ENCODE data around the gene DDX56. TPM values are rescaled to one million over a fixed set of nuclear protein-coding genes. Genes with fewer than 3 reads are reported as not detected.

DDX56 gene
- total RNA-seq, 1 donor from 2014 or later, result 75.6 TPM

GRCh38 chr7:44576228-44576627, 2.5 kb upstream of the DDX56 start:
- no peak for TF ChIP-seq EZH2 (IDR thresholded peaks at IDR 0.05; ENCODE audit: insufficient read depth, low read length)
- no peak for TF ChIP-seq CTCF (IDR thresholded peaks at IDR 0.05; ENCODE audit: insufficient read depth, low read depth, low read length)
- peaks cover 20% of the 10 kb centered on the region for H3K36me3 Mint-ChIP-seq (ENCODE audit: low read depth, unreplicated experiment)
- no peaks in the 10 kb centered on the region for H3K27me3 Mint-ChIP-seq (ENCODE audit: low read depth, unreplicated experiment)
- Histone ChIP-seq H3K4me1 (ENCODE audit: insufficient read depth, low read length) (peaks cover 25% of the 10 kb centered on the region), H3K4me3 (ENCODE audit: insufficient read depth, low read depth, low read length) (no peak overlapping the region), H3K4me2 (ENCODE audit: low read length) (no peak overlapping the region), H4K20me1 (ENCODE audit: insufficient read depth, low read length) (peaks cover 27% of the 10 kb centered on the region), H3K79me2 (ENCODE audit: insufficient read depth, low read length) (peaks cover 74% of the 10 kb centered on the region), H3K9me3 (ENCODE audit: insufficient read depth, low read depth, low read length) (no peaks in the 10 kb centered on the region), H2AFZ (ENCODE audit: low read depth, low read length) (no peak overlapping the region), H3K27me3 (ENCODE audit: insufficient read depth, low read length) (no peaks in the 10 kb centered on the region), H3K9ac (ENCODE audit: low read length) (no peak overlapping the region), H3K27ac (ENCODE audit: low read depth, low read length) (no peak overlapping the region), H3K36me3 (ENCODE audit: insufficient read depth, low read length) (peaks cover 41% of the 10 kb centered on the region)
- peaks cover 36% of the 10 kb centered on the region for H3K4me1 Mint-ChIP-seq (ENCODE audit: low read depth, unreplicated experiment)
- peak overlapping the region; percentile 6 for H3K4me3 Mint-ChIP-seq (ENCODE audit: unreplicated experiment)
- no peaks in the 10 kb centered on the region for H3K9me3 Mint-ChIP-seq (ENCODE audit: unreplicated experiment)
- FAIRE-seq, result no peak
- peak overlapping the region; percentile 37 for H3K27ac Mint-ChIP-seq (ENCODE audit: unreplicated experiment)
- DNase-seq (ENCODE audit: low read depth), result no peak

GRCh38 chr7:44575054-44575453, 1.3 kb upstream of the DDX56 start:
- Histone ChIP-seq H4K20me1 (ENCODE audit: insufficient read depth, low read length) (peaks cover 34% of the 10 kb centered on the region), H2AFZ (ENCODE audit: low read depth, low read length) (no peak overlapping the region), H3K4me3 (ENCODE audit: insufficient read depth, low read depth, low read length) (no peak overlapping the region), H3K9ac (ENCODE audit: low read length) (peak overlapping the region; percentile 98), H3K27me3 (ENCODE audit: insufficient read depth, low read length) (no peaks in the 10 kb centered on the region), H3K9me3 (ENCODE audit: insufficient read depth, low read depth, low read length) (no peaks in the 10 kb centered on the region), H3K27ac (ENCODE audit: low read depth, low read length) (no peak overlapping the region), H3K4me2 (ENCODE audit: low read length) (peak overlapping the region; percentile 96), H3K36me3 (ENCODE audit: insufficient read depth, low read length) (peaks cover 51% of the 10 kb centered on the region), H3K4me1 (ENCODE audit: insufficient read depth, low read length) (peaks cover 20% of the 10 kb centered on the region), H3K79me2 (ENCODE audit: insufficient read depth, low read length) (peaks cover 76% of the 10 kb centered on the region)
- no peak for FAIRE-seq
- Mint-ChIP-seq H3K27me3 (ENCODE audit: low read depth, unreplicated experiment) (no peaks in the 10 kb centered on the region), H3K4me1 (ENCODE audit: low read depth, unreplicated experiment) (peaks cover 31% of the 10 kb centered on the region), H3K4me3 (ENCODE audit: unreplicated experiment) (peak overlapping the region; percentile 98), H3K27ac (ENCODE audit: unreplicated experiment) (peak overlapping the region; percentile 14), H3K36me3 (ENCODE audit: low read depth, unreplicated experiment) (peaks cover 17% of the 10 kb centered on the region), H3K9me3 (ENCODE audit: unreplicated experiment) (no peaks in the 10 kb centered on the region)
- no peak for DNase-seq (ENCODE audit: low read depth)
- TF ChIP-seq EZH2 (IDR thresholded peaks at IDR 0.05; ENCODE audit: insufficient read depth, low read length), result no peak
- no peak for TF ChIP-seq CTCF (IDR thresholded peaks at IDR 0.05; ENCODE audit: insufficient read depth, low read depth, low read length)

DNA sequence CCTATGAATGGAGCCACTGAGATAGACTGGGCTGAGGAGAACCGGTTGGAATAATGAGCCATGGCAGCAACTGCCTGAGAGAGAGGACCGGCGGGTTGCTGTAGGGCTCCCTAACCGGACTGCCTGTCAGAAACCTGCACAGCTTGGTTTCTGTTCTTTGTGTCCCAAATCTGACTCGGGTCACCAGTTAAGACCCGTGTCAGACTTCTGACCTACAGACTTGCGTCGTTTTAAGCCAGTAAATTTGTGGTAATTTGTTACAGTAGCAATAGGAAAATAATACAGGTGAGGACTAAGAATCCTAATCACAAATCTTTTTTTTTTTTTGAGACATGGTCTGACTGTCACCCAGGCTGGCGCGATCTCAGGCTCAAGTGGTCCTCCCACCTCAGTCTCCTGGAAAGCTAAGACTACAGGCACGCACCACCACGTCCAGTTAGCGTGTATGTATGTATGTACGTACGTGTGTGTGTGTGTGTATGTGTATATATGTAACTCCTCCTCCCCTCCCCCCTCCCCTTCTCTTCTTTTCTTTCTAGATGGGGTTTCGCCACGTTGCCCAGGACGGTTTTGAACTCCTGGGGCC, 672 bp upstream of the DDX56 start:
- Histone ChIP-seq H2AFZ (ENCODE audit: low read depth, low read length) (peak overlapping the region; percentile 88), H3K4me1 (ENCODE audit: insufficient read depth, low read length) (peaks cover 20% of the 10 kb centered on the region), H3K27ac (ENCODE audit: low read depth, low read length) (peak overlapping the region; percentile 86), H3K9me3 (ENCODE audit: insufficient read depth, low read depth, low read length) (no peaks in the 10 kb centered on the region), H3K4me3 (ENCODE audit: insufficient read depth, low read depth, low read length) (peak overlapping the region; percentile 98), H3K4me2 (ENCODE audit: low read length) (peak overlapping the region; percentile 96), H4K20me1 (ENCODE audit: insufficient read depth, low read length) (peaks cover 35% of the 10 kb centered on the region), H3K36me3 (ENCODE audit: insufficient read depth, low read length) (peaks cover 52% of the 10 kb centered on the region), H3K9ac (ENCODE audit: low read length) (peak overlapping the region; percentile 98), H3K79me2 (ENCODE audit: insufficient read depth, low read length) (peaks cover 76% of the 10 kb centered on the region), H3K27me3 (ENCODE audit: insufficient read depth, low read length) (no peaks in the 10 kb centered on the region)
- FAIRE-seq, result no peak
- no peaks in the 10 kb centered on the region for H3K27me3 Mint-ChIP-seq (ENCODE audit: low read depth, unreplicated experiment)
- TF ChIP-seq CTCF (IDR thresholded peaks at IDR 0.05; ENCODE audit: insufficient read depth, low read depth, low read length) (no peak), EZH2 (IDR thresholded peaks at IDR 0.05; ENCODE audit: insufficient read depth, low read length) (no peak)
- peak overlapping the region; percentile 75 for H3K27ac Mint-ChIP-seq (ENCODE audit: unreplicated experiment)
- H3K36me3 Mint-ChIP-seq (ENCODE audit: low read depth, unreplicated experiment), result peaks cover 23% of the 10 kb centered on the region
- no peak for DNase-seq (ENCODE audit: low read depth)
- H3K4me3 Mint-ChIP-seq (ENCODE audit: unreplicated experiment), result peak overlapping the region; percentile 98
- H3K4me1 Mint-ChIP-seq (ENCODE audit: low read depth, unreplicated experiment), result peaks cover 28% of the 10 kb centered on the region
- H3K9me3 Mint-ChIP-seq (ENCODE audit: unreplicated experiment), result no peaks in the 10 kb centered on the region
